GM12878 (cell line): Measurements from ENCODE around the gene RBMS1. TPM values are rescaled to one million over a fixed set of nuclear protein-coding genes. Genes with fewer than 3 reads are reported as not detected.

Experiments
- ATAC-seq: fragments of 200-7000 bp; cut with Tn5 transposase; 3 replicates; pipeline ENCODE4 v1.9.1; 2020; ENCODE audit warnings: mild to moderate bottlenecking, moderate library complexity
- BruUV-seq: library from RNA; stranded (reverse); fragments of 400-500 nt; replicated peaks from 2 replicates; lab custom pipeline; 2021; lab: Mats Ljungman, UMichigan
- CTCF ChIA-PET: fragments of 300-600 bp; sonication (Branson Sonifier 250); formaldehyde crosslinking; extraction: SDS; loops from one replicate; lab custom pipeline; 2021; ENCODE audit warnings: inconsistent platforms; lab: Yijun Ruan, JAX
- POLR2A ChIA-PET: fragments of 350-600 bp; formaldehyde crosslinking; extraction: SDS; loops from one replicate; lab custom pipeline; 2021; ENCODE audit warnings: inconsistent platforms; lab: Charles Lee
- RAD21 ChIA-PET: fragments of 300-600 bp; sonication (Branson Sonifier 250); formaldehyde crosslinking; loops from one replicate; lab custom pipeline; 2023; ENCODE audit warnings: antibody characterized with exemption; ENCODE audit not compliant: unreplicated experiment; lab: Charles Lee
- SMC1A ChIA-PET: fragments of 300-600 bp; sonication (Branson Sonifier 250); formaldehyde crosslinking; loops from one replicate; lab custom pipeline; 2023; ENCODE audit not compliant: unreplicated experiment, uncharacterized antibody; lab: Charles Lee
- DNase-seq: peaks from one replicate; pipeline ENCODE4 v3.0.0-alpha.2; 2011; ENCODE audit warnings: low read depth, low spot score
- FAIRE-seq: peaks from 3 replicates; lab custom pipeline; 2011; peaks lifted over from hg19 to GRCh38; lab: Jason Lieb, UNC
- H2AFZ ChIP-seq: 2 replicates; pipeline ENCODE4 v1.6.0; 2011; ENCODE audit warnings: low read depth, low read length, control low read depth; ENCODE audit not compliant: control insufficient read depth
- H3K27ac ChIP-seq: 2 replicates; pipeline ENCODE4 v1.5.1; 2011; ENCODE audit warnings: control low read depth; ENCODE audit not compliant: control insufficient read depth, insufficient read depth
- H3K27me3 ChIP-seq, 2 experiments: replicated peaks in 1 of 2; 2 replicates each; pipeline versions ENCODE4 v1.6.0 to v1.6.1; 2011; ENCODE audit warnings: low read length in 1 of 2; ENCODE audit not compliant: control insufficient read depth in 2 of 2, insufficient read depth in 2 of 2
- H3K36me3 ChIP-seq, 2 experiments: 2 replicates each; pipeline ENCODE4 v1.5.1; 2011; ENCODE audit warnings: low read length in 1 of 2; ENCODE audit not compliant: control insufficient read depth in 2 of 2, insufficient read depth in 2 of 2
- H3K4me1 ChIP-seq: 2 replicates; pipeline ENCODE4 v1.6.1; 2011; ENCODE audit warnings: mild to moderate bottlenecking, low read length, moderate library complexity, mixed read lengths; ENCODE audit not compliant: control insufficient read depth, insufficient read depth
- H3K4me2 ChIP-seq: 2 replicates; pipeline ENCODE4 v1.6.0; 2011; ENCODE audit warnings: control low read depth; ENCODE audit not compliant: control insufficient read depth, insufficient read depth
- H3K4me3 ChIP-seq: fragments of 200-600 bp; sonication (generic); 2 replicates; pipeline ENCODE4 v1.5.1; 2016
- H3K79me2 ChIP-seq: 2 replicates; pipeline ENCODE4 v1.6.0; 2011; ENCODE audit warnings: low read length; ENCODE audit not compliant: control insufficient read depth, insufficient read depth
- H3K9ac ChIP-seq: 2 replicates; pipeline ENCODE4 v1.8.0; 2011; ENCODE audit warnings: low read length, control low read depth, mixed read lengths; ENCODE audit not compliant: control insufficient read depth, insufficient read depth
- H3K9me3 ChIP-seq: replicated peaks from 3 replicates; pipeline ENCODE4 v1.5.1; 2011; ENCODE audit warnings: mild to moderate bottlenecking, low read length; ENCODE audit not compliant: control insufficient read depth, insufficient read depth
- H4K20me1 ChIP-seq: 2 replicates; pipeline ENCODE4 v1.6.0; 2011; ENCODE audit not compliant: control insufficient read depth, insufficient read depth
- EP300 ChIP-seq, 2 experiments: fragments of 150-350 bp in 1 of 2; IDR thresholded peaks; 2 replicates each; pipeline ENCODE4 v1.6.1; 2011 to 2012; ENCODE audit warnings: low read depth in 2 of 2, low read length in 2 of 2, borderline replicate concordance in 1 of 2, improper control_type of control experiment in 1 of 2, inconsistent platforms in 1 of 2; ENCODE audit not compliant: control insufficient read depth in 1 of 2
- EZH2 ChIP-seq: IDR thresholded peaks from 2 replicates; pipeline ENCODE4 v1.6.1; 2012; ENCODE audit warnings: low read depth, mild to moderate bottlenecking, control low read depth, inconsistent platforms, low read length, borderline replicate concordance; ENCODE audit not compliant: control insufficient read depth
- IRF4 ChIP-seq: IDR thresholded peaks from 2 replicates; pipeline ENCODE4 v1.6.1; 2011; ENCODE audit warnings: low read depth, low read length
- KDM1A ChIP-seq: fragments of 200-600 bp; sonication (generic); IDR thresholded peaks from 2 replicates; pipeline ENCODE4 v1.6.1; 2016; ENCODE audit warnings: borderline replicate concordance
- NFYB ChIP-seq: IDR thresholded peaks from 2 replicates; pipeline ENCODE4 v1.6.1; 2011; ENCODE audit warnings: low read depth, mild to moderate bottlenecking, low read length, improper control_type of control experiment, moderate library complexity; ENCODE audit not compliant: insufficient read depth
- NR2C2 ChIP-seq: IDR thresholded peaks from 2 replicates; pipeline ENCODE4 v1.6.1; 2011; ENCODE audit warnings: borderline replicate concordance, low read depth; ENCODE audit not compliant: control insufficient read depth, insufficient read length
- POU2F2 ChIP-seq: IDR thresholded peaks from 3 replicates; pipeline ENCODE4 v1.6.1; 2011; ENCODE audit warnings: low read depth, mild to moderate bottlenecking, low read length, borderline replicate concordance
- RB1 ChIP-seq: fragments of 450-650 bp; formaldehyde crosslinking; IDR thresholded peaks from 2 replicates; pipeline ENCODE4 v1.6.1; 2017; ENCODE audit warnings: mild to moderate bottlenecking, borderline replicate concordance
- RELA ChIP-seq: fragments of 450-650 bp; IDR thresholded peaks from 2 replicates; pipeline ENCODE4 v1.8.0; 2014; ENCODE audit warnings: borderline replicate concordance; ENCODE audit not compliant: partially characterized antibody
- RFX5 ChIP-seq: IDR thresholded peaks from 2 replicates; pipeline ENCODE4 v1.6.1; 2011; ENCODE audit warnings: low read depth, low read length, improper control_type of control experiment
- SMARCA5 ChIP-seq: fragments of 450-650 bp; IDR thresholded peaks from 2 replicates; pipeline ENCODE4 v1.6.1; 2017; ENCODE audit warnings: mild to moderate bottlenecking
- SRF ChIP-seq, 2 experiments: IDR thresholded peaks; 2 replicates each; pipeline ENCODE4 v1.6.1; 2011; ENCODE audit warnings: low read depth in 2 of 2, low read length in 2 of 2, mild to moderate bottlenecking in 1 of 2, moderate library complexity in 1 of 2
- WGBS: methylation state at CpG from one replicate; pipeline ENCODE4 v1.1.6; 2016; ENCODE audit warnings: low lambda C conversion rate; ENCODE audit not compliant: insufficient replicate concordance, insufficient coverage; ENCODE audit errors: missing lambda C conversion rate; 5-methylcytosine and 5-hydroxymethylcytosine counted together
- in situ Hi-C: fragments of 300-500 bp; cut with MboI; formaldehyde crosslinking; loops from 9 replicates; pipeline ENCODE4 v1.14.3; 2018; ENCODE audit warnings: mixed read lengths
- intact Hi-C: fragments of 100-400 bp; cut with micrococcal nuclease; formaldehyde crosslinking; loops from one replicate; pipeline ENCODE4 v1.14.2; 2022; ENCODE audit not compliant: unreplicated experiment
- polyA plus RNA-seq, 11 experiments: library from polyadenylated mRNA; depleted of rRNA in 4 of 11; unstranded in 6 of 11; stranded (reverse) in 5 of 11; fragments of >200 nt; fragmentation: Nextera tagmentation in 4 of 11; fragmentation: Illumina TruSeq in 1 of 11; extraction: Ambion mirVana in 4 of 11; extraction: Trizol in 1 of 11; gene quantifications; 1 replicate in 1 of 11; 2 replicates in 10 of 11; pipeline versions ENCODE4 v1.2.1 to v1.2.3, GENCODE V29; 2011 to 2016; ENCODE audit warnings: inconsistent platforms in 2 of 11, missing spikeins in 2 of 11, low read depth in 1 of 11
- total RNA-seq, 4 experiments: library from RNA; depleted of rRNA in 3 of 4; stranded (reverse); fragments of >200 nt in 3 of 4; fragmentation: Illumina TruSeq in 1 of 4; extraction: Trizol in 1 of 4; gene quantifications; 2 replicates each; pipeline versions ENCODE4 v1.2.1 to v1.2.3, GENCODE V29; 2013 to 2021
- TF ChIP-seq, protein P1 (sequence below): IDR thresholded peaks from 2 replicates; pipeline ENCODE4 v1.6.1; 2011; ENCODE audit warnings: mild to moderate bottlenecking, low read depth, low read length, moderate library complexity; ENCODE audit not compliant: insufficient replicate concordance
- TF ChIP-seq, protein P2 (sequence below): fragments of 450-650 bp; IDR thresholded peaks from 2 replicates; pipeline ENCODE4 v1.6.1; 2017; ENCODE audit warnings: antibody characterized with exemption, mild to moderate bottlenecking, moderate library complexity

Gene RBMS1
- total and polyA plus RNA-seq, 10 of the 15 experiments (the other 5 are each of a cell fraction or from before 2014, with no cell fraction given) = 0.04 to 0.31 (median 0.17) TPM; not detected in 1

DNA sequence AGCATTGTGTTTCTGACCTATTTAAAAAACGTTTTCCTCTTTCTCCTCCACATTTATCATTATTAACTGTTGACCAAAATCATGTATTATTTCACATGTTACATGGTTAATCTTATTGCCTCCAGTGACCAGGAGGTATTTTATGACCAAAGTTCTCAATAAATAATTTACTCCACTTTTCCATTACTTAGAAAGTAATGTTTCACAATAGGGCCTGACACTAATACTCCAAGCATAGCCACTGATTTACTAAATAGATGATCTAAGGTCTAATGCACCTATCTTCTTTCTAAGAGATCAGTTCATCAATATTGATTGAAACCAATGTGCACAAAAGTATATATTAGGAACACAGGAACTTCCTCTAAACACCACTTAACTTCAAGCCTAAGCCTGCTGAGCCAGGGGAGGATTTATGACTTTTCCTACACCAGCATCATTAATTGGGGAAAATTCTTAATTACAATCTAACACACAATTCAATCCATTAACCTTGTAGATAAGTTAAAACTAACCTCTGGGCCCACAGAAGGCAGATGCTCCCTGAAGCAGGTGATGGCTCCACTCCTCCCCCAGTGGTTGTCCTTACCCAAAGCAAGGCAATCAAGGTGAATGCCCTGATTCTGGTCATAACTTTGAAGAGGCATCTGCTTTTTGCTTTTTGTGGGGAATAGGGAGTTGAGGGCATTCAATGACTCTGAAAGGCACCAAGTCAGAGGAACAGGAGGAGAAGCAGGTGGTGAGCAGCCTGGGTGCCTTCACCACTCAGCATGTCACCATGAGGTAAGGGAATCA, 33.9 kb downstream of the RBMS1 start:
- RAD21 ChIA-PET = no interaction called here
- H4K20me1 ChIP-seq = no peaks in the 10 kb centered on the region
- H3K27ac ChIP-seq = no peak overlapping the region
- in situ Hi-C loops = no loop called here
- ATAC-seq = no peak
- no peak for FAIRE-seq
- CTCF ChIA-PET = no interaction called here
- SMC1A ChIA-PET = no interaction called here
- no peaks in the 10 kb centered on the region for H3K27me3 ChIP-seq
- H3K4me1 ChIP-seq = no peaks in the 10 kb centered on the region
- H3K9me3 ChIP-seq = no peaks in the 10 kb centered on the region
- BruUV-seq = no TSS peak
- H3K9ac ChIP-seq = no peak overlapping the region
- intact Hi-C loops = no loop called here
- H3K4me2 ChIP-seq = no peak overlapping the region
- DNase-seq = no peak
- WGBS = 0% methylated on average over 1 of the region's 1 CpG
- no peaks in the 10 kb centered on the region for H3K36me3 ChIP-seq
- H2AFZ ChIP-seq = no peak overlapping the region
- TF ChIP-seq SRF (IDR thresholded peaks at IDR 0.05; ENCODE audit: low read depth in 2 of 2, low read length in 2 of 2) (no peak), RB1 (no peak), NR2C2 (no peak), RELA (no peak), IRF4 (no peak), RFX5 (no peak), EP300 (IDR thresholded peaks at IDR 0.05; ENCODE audit: borderline replicate concordance in 1 of 2, control insufficient read depth in 1 of 2, low read depth in 2 of 2, low read length in 2 of 2) (no peak), SMARCA5 (no peak), NFYB (no peak), KDM1A (no peak), POU2F2 (no peak), EZH2 (no peak)
- TF ChIP-seq, protein P1, sequence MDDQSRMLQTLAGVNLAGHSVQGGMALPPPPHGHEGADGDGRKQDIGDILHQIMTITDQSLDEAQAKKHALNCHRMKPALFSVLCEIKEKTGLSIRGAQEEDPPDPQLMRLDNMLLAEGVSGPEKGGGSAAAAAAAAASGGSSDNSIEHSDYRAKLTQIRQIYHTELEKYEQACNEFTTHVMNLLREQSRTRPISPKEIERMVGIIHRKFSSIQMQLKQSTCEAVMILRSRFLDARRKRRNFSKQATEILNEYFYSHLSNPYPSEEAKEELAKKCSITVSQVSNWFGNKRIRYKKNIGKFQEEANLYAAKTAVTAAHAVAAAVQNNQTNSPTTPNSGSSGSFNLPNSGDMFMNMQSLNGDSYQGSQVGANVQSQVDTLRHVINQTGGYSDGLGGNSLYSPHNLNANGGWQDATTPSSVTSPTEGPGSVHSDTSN = no peak
- TF ChIP-seq, protein P2, sequence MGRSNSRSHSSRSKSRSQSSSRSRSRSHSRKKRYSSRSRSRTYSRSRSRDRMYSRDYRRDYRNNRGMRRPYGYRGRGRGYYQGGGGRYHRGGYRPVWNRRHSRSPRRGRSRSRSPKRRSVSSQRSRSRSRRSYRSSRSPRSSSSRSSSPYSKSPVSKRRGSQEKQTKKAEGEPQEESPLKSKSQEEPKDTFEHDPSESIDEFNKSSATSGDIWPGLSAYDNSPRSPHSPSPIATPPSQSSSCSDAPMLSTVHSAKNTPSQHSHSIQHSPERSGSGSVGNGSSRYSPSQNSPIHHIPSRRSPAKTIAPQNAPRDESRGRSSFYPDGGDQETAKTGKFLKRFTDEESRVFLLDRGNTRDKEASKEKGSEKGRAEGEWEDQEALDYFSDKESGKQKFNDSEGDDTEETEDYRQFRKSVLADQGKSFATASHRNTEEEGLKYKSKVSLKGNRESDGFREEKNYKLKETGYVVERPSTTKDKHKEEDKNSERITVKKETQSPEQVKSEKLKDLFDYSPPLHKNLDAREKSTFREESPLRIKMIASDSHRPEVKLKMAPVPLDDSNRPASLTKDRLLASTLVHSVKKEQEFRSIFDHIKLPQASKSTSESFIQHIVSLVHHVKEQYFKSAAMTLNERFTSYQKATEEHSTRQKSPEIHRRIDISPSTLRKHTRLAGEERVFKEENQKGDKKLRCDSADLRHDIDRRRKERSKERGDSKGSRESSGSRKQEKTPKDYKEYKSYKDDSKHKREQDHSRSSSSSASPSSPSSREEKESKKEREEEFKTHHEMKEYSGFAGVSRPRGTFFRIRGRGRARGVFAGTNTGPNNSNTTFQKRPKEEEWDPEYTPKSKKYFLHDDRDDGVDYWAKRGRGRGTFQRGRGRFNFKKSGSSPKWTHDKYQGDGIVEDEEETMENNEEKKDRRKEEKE = no peak
- TF ChIP-seq, all 136 proteins: peak for 0
- Histone ChIP-seq H3K4me3 (no peak overlapping the region), H3K79me2 (no peaks in the 10 kb centered on the region)
- POLR2A ChIA-PET = no interaction called here
